HepG2 (cell line): ENCODE measurements around the gene THSD4.

ENCODE experiments used
- POLR2A ChIP-seq, 2 experiments: IDR thresholded peaks; 2 replicates each; pipeline ENCODE4 v1.6.1; 2011; ENCODE audit warnings: low read depth in 2 of 2, low read length in 2 of 2, mild to moderate bottlenecking in 1 of 2, moderate library complexity in 1 of 2; ENCODE audit not compliant: insufficient read depth in 1 of 2
- POLR2AphosphoS5 ChIP-seq: IDR thresholded peaks from 2 replicates; pipeline ENCODE4 v1.6.1; 2012; ENCODE audit warnings: low read depth, low read length
- RBM22 ChIP-seq: fragments of 200-400 bp; formaldehyde crosslinking; optimal IDR thresholded peaks from 2 replicates; pipeline ENCODE3; 2017; ENCODE audit warnings: mild to moderate bottlenecking, low read length, moderate library complexity
- SP2 ChIP-seq: sonication (generic); formaldehyde crosslinking; IDR thresholded peaks from 2 replicates; pipeline ENCODE4 v1.5.1; 2020; ENCODE audit warnings: mild to moderate bottlenecking, missing genetic modification reagents
- TCF12 ChIP-seq, 2 experiments: fragments of 450-650 bp in 1 of 2; sonication (generic) in 1 of 2; formaldehyde crosslinking in 1 of 2; IDR thresholded peaks; 2 replicates each; pipeline versions ENCODE4 v1.6.1 to v1.8.0; 2017 to 2022; ENCODE audit warnings: antibody characterized with exemption in 1 of 2, mild to moderate bottlenecking in 1 of 2, missing genetic modification reagents in 1 of 2, moderate library complexity in 1 of 2
- YEATS2 ChIP-seq: sonication (generic); formaldehyde crosslinking; IDR thresholded peaks from 2 replicates; pipeline ENCODE4 v1.4.0; 2020; ENCODE audit warnings: missing genetic modification reagents, borderline replicate concordance
- ZBTB20 ChIP-seq: sonication (generic); formaldehyde crosslinking; IDR thresholded peaks from 2 replicates; pipeline ENCODE4 v1.8.1; 2023; ENCODE audit warnings: missing genetic modification reagents, low read depth, mild to moderate bottlenecking, borderline replicate concordance
- ZBTB40 ChIP-seq, 2 experiments: fragments of 450-650 bp in 1 of 2; sonication (generic) in 1 of 2; formaldehyde crosslinking in 1 of 2; IDR thresholded peaks; 2 replicates each; pipeline versions ENCODE4 v1.6.1 to v1.8.0; 2016 to 2022; ENCODE audit warnings: antibody characterized with exemption in 1 of 2, mild to moderate bottlenecking in 1 of 2, missing genetic modification reagents in 1 of 2
- ZKSCAN1 ChIP-seq: fragments of 150-350 bp; IDR thresholded peaks from 2 replicates; pipeline ENCODE4 v1.6.1; 2014; ENCODE audit warnings: low read length
- TF ChIP-seq, protein P1 (sequence below): sonication (generic); formaldehyde crosslinking; IDR thresholded peaks from 2 replicates; pipeline ENCODE4 v1.4.0; 2020; ENCODE audit warnings: missing genetic modification reagents, mild to moderate bottlenecking, borderline replicate concordance
- TF ChIP-seq, protein P2 (sequence below): sonication (generic); formaldehyde crosslinking; IDR thresholded peaks from 2 replicates; pipeline ENCODE4 v1.4.0; 2020; ENCODE audit warnings: missing genetic modification reagents, borderline replicate concordance
- TF ChIP-seq, protein P3 (sequence below): sonication (generic); formaldehyde crosslinking; IDR thresholded peaks from 2 replicates; pipeline ENCODE4 v1.5.0; 2020; ENCODE audit warnings: mild to moderate bottlenecking, missing genetic modification reagents, moderate library complexity

DNA sequence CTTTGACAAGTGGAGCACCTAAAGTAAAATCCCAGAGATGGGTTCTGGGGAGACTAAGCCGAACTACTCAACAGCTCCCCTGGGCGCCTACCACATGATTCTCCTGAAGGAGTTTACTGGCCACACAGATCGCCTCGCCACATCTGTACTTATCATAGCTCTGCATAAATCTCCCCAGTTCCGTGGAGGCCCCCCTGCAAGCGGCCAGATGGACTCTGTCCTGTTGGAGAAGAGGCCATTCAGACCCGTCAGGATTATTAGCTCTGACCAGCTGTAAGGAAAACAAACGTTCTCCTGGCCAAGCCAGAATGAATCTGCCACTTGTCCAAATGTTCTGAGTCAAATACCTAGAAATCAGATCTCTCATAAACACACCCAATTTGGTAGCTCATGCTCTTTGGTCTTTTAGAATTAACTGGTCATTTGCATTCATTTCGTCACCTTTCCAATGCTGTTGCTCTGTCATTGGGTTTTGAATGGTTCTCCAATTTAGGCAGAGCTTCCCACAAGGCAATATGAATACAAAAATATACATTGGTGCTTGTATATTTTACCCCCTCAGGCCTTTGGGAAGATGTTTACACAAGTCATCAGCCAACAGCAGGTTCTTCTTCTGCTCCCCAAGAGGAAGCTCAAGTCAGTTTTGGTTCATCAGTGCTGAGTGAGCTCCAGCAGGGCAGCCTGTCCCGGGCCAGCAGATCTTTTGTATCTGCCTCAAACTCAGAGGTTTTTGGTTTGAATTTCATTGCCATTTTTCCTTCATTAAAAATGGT, 124.5 kb downstream of the THSD4 start:
- TF ChIP-seq POLR2AphosphoS5: no peak
- TF ChIP-seq, protein P1, sequence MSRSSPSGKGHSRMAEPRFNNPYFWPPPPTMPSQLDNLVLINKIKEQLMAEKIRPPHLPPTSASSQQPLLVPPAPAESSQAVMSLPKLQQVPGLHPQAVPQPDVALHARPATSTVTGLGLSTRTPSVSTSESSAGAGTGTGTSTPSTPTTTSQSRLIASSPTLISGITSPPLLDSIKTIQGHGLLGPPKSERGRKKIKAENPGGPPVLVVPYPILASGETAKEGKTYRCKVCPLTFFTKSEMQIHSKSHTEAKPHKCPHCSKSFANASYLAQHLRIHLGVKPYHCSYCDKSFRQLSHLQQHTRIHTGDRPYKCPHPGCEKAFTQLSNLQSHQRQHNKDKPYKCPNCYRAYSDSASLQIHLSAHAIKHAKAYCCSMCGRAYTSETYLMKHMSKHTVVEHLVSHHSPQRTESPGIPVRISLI: no peak
- TF ChIP-seq POLR2A (IDR thresholded peaks at IDR 0.05; ENCODE audit: insufficient read depth in 1 of 2, low read depth in 2 of 2, low read length in 2 of 2): no peak
- no peak for TF ChIP-seq ZKSCAN1
- TF ChIP-seq RBM22: no peak
- no peak for TF ChIP-seq ZBTB40 (IDR thresholded peaks at IDR 0.05)
- no peak for TF ChIP-seq ZBTB40 (CRISPR knock-in tag; IDR thresholded peaks at IDR 0.05)
- TF ChIP-seq, protein P2, sequence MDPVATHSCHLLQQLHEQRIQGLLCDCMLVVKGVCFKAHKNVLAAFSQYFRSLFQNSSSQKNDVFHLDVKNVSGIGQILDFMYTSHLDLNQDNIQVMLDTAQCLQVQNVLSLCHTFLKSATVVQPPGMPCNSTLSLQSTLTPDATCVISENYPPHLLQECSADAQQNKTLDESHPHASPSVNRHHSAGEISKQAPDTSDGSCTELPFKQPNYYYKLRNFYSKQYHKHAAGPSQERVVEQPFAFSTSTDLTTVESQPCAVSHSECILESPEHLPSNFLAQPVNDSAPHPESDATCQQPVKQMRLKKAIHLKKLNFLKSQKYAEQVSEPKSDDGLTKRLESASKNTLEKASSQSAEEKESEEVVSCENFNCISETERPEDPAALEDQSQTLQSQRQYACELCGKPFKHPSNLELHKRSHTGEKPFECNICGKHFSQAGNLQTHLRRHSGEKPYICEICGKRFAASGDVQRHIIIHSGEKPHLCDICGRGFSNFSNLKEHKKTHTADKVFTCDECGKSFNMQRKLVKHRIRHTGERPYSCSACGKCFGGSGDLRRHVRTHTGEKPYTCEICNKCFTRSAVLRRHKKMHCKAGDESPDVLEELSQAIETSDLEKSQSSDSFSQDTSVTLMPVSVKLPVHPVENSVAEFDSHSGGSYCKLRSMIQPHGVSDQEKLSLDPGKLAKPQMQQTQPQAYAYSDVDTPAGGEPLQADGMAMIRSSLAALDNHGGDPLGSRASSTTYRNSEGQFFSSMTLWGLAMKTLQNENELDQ: no peak
- TF ChIP-seq SP2 (CRISPR knock-in tag): no peak
- TF ChIP-seq TCF12 (IDR thresholded peaks at IDR 0.05): no peak
- TF ChIP-seq TCF12 (CRISPR knock-in tag; IDR thresholded peaks at IDR 0.05): no peak
- TF ChIP-seq YEATS2 (CRISPR knock-in tag): no peak
- TF ChIP-seq ZBTB20: no peak
- TF ChIP-seq, protein P3, sequence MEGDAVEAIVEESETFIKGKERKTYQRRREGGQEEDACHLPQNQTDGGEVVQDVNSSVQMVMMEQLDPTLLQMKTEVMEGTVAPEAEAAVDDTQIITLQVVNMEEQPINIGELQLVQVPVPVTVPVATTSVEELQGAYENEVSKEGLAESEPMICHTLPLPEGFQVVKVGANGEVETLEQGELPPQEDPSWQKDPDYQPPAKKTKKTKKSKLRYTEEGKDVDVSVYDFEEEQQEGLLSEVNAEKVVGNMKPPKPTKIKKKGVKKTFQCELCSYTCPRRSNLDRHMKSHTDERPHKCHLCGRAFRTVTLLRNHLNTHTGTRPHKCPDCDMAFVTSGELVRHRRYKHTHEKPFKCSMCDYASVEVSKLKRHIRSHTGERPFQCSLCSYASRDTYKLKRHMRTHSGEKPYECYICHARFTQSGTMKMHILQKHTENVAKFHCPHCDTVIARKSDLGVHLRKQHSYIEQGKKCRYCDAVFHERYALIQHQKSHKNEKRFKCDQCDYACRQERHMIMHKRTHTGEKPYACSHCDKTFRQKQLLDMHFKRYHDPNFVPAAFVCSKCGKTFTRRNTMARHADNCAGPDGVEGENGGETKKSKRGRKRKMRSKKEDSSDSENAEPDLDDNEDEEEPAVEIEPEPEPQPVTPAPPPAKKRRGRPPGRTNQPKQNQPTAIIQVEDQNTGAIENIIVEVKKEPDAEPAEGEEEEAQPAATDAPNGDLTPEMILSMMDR (CRISPR knock-in tag): no peak
